HL-60 (cell line): ENCODE results near the gene MALSU1.

ENCODE experiments used
- CTCF ChIP-seq: IDR thresholded peaks from one replicate; pipeline ENCODE4 v1.5.1; 2011; ENCODE audit warnings: low read length, control low read depth, inconsistent platforms; ENCODE audit not compliant: insufficient read depth
- GABPA ChIP-seq: IDR thresholded peaks from 2 replicates; pipeline ENCODE4 v1.6.1; 2012; ENCODE audit warnings: low read depth
- POLR2AphosphoS5 ChIP-seq: IDR thresholded peaks from 2 replicates; pipeline ENCODE4 v1.6.1; 2012; ENCODE audit warnings: low read depth
- SPI1 ChIP-seq: IDR thresholded peaks from 2 replicates; pipeline ENCODE4 v1.6.1; 2012; ENCODE audit warnings: low read depth, mild to moderate bottlenecking, borderline replicate concordance

GRCh38 chr7:23338439-23338838, 39.3 kb downstream of the MALSU1 start:
- TF ChIP-seq CTCF: no peak
- no peak for TF ChIP-seq POLR2AphosphoS5
- TF ChIP-seq GABPA: no peak
- no peak for TF ChIP-seq SPI1
